ENCODE data around the gene WDSUB1.

Gene WDSUB1

DNA sequence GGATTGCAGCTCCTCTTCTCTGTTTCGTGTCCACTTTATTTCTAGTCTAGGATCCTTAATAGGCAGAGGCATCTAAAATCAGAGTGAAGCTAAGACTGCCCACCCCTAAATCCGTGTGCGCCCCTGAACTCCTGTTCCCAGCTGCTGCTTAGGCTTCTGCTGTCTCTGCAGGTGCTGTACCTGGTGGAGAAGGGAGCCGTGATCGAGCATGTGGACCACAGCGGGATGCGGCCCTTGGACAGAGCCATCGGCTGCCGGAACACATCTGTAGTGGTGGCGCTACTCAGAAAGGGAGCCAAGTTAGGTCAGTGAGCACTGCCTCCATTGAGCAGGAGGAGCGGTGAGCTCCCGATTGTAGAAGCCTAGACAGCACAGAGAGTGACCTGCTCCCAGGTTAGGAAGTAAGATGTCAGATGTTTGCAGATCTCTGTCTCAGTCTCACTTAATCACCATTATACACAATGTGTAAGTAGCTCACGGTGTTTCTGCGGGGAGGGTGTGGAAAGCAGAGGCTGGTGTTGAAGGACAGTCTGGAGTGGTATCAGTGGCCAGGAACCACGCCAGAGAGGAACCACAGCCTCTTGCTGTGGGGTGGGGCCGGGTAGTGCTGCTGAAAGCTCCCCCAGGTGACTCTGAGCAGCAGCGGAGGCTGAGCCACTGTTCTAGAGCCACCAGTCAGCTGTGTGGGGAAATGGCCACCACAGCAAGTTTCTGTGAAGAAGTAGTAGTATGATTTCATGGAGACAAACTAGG, 62.3 kb downstream of the WDSUB1 start:
- DNase-seq (ENCODE audit: low read depth) = no peak

DNA sequence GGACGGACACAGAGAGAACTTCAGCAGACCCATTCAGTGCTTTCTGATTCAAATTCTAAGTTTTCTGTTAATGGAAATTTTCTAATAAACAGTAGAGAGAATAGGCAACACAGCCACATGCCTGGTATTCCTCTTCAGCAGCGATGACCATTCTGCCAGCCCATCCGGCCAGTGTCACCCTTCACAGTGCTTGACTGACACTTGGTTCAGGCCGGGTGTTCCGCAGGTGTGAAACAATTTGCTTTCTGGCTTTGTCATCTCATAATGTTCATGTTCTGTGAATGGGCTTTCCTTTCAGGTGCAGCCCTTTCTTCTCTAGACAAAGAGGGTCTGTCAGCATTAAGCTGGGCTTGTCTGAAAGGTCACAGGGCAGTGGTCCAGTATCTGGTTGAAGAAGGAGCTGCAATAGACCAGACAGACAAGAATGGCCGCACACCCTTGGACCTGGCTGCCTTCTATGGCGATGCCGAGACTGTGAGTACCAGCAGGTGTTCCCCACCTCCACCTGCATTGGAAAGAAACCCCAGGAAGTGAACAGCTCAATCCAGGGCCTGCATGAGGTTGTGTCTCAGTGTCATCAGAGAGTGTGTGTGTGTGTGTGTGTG, 67.0 kb downstream of the WDSUB1 start:
- no peak for DNase-seq (ENCODE audit: low read depth)

DNA sequence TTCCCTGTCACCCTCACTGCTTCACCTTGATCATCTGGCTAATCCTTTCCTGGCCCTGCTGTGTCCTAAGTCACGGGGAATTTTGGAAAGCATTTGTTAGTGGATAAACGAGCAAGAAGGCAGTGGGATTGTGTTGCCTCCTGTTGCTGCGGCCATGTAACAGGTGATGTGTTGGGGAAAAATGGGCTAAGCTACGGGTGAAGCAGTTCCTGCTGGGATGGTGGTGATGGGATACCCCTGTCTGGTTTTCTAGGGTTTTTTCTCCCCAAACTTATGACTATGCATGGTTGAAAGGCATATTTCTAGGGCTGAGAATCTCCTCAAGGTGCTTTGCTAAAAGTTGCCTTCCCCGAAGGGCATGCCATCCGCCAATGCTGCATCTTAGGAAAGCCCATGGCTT, 68.1 kb downstream of the WDSUB1 start:
- DNase-seq (ENCODE audit: low read depth) = no peak

DNA sequence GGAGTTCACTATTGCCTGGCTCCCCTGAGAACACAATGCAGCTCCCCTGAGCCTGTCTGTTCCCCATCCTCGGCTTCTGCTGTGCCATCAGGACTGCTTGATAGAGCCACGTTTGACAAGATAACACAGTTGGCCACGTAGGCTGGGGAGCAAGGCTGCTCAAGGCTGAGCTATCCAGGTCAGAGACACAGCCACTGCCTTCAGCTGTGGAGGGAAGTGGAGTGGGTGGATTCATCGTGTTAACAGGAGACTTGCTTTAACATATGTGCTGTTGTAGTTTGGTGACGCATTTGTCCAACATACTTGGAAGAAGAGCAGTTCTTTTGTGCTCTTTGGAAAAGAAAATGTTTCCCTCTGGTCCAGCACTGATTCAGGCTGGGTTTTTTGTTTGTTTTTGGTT, 68.8 kb downstream of the WDSUB1 start:
- no peak for DNase-seq (ENCODE audit: low read depth)

DNA sequence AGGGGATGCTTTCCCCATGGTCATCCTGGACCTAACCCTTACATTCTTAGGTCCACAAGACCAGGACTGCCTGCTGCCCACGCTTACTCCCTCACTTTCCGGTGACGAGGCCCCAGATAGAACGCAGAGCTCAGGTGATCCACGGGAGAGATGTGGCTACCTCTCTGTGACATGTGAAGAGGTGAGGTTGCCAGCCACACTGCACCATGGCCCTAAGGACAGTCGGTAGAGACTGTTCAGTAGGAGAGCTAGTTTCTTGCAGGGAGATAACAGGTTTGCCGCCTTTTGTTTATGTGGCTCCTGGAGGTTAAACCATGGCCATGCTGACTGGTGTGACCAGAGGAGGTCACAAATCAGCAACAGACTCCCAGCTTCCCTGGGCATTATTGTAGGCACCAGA, 71.4 kb downstream of the WDSUB1 start:
- no peak for DNase-seq (ENCODE audit: low read depth)

DNA sequence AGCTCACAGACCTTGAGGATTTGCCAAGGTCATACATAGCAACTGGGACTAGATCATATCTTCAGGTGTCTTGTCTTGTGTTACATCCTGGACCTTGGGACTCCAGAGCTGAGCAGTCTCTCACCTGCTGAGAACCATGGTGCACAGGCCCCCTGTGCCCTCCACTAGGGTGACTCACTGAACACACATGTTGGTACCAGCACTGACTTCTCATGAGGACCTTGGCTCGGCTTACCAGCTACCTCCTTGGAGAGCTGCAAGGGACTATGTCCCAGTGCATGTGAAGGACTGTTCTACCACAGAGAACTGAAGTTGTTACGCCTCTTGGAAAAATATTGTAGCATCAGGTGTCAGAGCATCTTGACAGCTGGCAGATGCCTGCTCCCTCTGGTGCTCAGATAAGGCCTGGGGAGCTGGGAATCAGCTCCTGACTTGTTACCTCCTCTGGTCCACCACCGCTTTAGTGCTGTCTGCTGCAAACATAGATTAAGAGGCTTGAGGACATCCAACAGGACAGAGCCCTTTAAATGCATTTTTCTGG, 72.1 kb downstream of the WDSUB1 start:
- DNase-seq (ENCODE audit: low read depth) = no peak

DNA sequence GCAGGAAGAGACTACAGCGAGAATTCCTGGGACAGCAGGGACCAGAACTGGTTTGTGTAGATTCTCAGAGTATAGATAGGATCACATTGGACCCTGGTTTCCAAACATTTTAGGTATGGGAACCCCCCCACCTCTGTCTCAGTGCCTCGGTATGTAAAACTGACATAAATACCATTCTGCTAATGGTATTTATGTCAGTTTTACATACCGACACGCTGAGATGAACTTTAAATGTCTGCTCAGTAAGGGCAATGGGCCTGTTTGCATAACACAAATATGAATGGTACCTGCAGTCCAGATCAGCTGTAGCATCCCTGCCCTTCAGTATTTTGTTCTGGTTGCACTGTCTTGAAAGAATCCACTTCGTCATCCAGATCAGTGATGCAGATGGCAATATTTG, 73.2 kb downstream of the WDSUB1 start:
- no peak for DNase-seq (ENCODE audit: low read depth)

DNA sequence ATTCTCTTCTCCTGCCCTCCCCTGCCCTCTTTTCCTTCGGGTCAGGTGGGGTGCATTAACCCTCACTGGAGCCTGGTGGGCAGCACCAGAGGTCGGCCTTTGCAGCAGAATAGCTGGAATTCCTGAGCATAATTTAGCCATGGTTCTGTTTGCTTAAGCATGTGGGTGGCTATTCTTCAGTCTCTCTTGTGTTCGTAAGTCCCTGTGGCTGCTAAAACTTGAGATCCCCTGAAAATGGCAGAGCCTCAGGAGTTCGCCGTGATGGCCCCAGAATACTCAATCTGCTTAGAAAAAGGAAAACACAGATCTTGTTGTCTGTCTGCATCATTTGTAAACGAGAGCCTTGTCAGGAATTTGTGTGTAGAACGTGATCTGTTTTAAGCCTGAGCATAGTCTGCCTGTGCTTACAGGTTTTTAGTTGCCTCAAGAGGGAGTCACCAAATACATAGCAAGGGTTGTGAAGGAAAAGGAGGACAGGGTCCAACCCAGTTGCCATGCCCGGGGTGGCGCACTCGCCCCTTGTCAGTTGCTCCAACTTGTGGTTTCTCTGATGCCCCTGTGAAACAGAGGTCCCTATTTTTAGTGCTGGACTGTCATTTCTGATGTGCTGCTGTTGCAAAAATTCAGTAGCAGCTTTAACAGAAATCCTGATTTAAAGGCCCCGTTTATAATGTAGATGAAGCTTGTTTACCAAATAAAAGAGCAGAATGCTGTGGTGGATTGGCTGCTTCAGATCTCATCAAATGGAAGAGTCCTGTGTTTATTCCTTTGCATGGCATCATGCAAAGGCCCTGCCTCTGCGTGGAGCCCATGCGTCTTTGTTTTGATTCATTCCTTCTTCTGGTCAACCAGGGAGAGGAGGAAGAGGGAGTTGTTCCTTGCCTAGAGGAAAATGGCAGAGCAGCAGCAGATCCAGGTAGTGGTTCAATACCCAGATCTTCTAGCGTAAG, 74.8 kb downstream of the WDSUB1 start:
- DNase-seq (ENCODE audit: low read depth) = no peak

DNA sequence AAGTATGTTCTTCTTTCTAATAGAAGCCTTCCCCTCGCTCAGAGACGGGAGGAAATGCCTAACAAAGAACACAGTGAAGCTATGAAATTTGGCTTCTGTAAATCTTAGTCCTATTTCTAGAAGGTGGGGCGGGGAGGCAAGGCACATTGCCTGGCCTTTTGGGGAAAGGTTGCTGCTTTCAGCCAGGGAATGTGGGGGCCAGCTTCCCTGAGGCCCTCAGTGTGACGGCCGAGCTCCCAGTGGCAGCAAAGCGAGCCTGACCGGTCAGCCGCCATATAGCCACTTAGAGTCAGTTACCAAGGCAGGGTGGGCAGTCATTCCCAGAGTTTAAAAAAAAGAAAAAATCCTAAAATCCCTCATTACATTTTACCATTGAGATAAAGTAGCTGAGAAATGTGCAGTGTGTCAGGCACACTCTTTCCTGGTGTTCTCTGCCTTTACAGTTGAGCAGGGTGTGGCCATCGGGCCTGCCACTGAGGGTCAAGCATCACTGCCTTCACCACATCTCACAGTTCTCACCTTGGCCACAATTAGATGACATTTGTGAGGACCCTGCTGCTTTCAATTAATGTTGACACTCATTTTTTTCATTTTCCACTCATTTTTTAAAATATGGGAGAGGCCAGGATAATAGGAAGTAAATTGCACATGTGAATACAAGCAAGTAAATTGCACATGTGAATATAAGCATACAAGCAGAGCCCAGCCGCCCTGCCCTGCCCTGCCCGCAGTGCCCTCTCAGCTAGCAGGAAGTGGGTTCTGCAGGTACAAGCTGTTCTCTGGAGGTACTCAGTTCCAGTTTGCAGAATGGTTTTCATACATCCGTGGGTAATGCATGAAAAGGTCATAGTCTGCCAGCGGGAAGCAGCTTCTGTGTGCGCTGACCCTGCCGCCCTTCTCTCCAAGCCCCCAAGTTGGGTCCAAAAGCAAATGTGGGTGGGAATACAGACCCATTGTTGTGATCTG, 76.9 kb downstream of the WDSUB1 start:
- DNase-seq (ENCODE audit: low read depth) = no peak

DNA sequence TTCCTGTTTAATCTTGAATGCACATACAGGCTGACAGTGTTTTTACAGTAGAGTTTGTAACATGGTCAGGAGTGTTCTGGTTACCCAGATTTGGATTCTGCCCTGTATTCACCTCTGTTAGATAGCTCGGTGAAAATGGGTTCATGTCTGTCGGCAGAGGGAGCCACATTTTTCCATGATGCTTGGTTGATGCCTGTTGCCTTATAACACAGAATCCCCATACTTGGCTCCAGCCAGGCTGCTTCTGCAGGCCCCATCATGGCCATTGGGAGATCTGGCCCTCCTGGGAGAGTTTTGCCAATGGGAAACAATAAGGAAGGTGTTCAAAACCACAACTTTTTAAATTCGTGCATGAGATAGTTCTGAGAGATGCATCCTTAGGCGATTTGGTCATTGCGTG, 78.1 kb downstream of the WDSUB1 start:
- DNase-seq (ENCODE audit: low read depth) = no peak

DNA sequence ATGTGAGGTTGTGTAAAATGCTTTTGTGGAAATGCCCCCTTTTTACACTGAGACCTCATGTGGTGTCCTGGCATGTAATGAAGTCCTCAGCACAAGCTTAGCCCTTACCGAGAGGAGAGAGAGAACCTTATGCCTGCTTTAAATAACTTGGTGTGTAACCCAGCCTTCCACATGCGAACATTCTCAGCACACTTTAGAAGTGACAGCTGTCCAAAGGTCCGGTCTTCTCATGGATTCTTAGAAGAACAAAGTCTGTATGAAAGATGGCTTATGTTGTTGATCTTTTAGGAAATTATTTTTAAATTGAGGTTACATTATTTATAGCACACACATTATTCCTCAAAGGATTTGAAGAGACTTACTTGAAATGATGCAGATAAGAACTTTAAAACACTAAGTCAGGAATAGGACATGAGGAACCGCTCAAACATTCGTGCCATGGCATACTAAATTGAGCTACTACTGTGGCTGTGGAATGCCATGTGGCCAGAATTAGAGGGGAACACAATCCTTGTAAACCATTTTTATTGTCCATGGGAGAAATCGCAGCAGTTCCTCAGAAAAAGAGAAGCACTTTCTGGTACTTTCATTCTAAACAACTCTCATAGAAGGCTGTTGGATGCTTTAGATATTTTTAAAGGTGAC, 79.6 kb downstream of the WDSUB1 start:
- peak; percentile 38 for DNase-seq (ENCODE audit: low read depth)

DNA sequence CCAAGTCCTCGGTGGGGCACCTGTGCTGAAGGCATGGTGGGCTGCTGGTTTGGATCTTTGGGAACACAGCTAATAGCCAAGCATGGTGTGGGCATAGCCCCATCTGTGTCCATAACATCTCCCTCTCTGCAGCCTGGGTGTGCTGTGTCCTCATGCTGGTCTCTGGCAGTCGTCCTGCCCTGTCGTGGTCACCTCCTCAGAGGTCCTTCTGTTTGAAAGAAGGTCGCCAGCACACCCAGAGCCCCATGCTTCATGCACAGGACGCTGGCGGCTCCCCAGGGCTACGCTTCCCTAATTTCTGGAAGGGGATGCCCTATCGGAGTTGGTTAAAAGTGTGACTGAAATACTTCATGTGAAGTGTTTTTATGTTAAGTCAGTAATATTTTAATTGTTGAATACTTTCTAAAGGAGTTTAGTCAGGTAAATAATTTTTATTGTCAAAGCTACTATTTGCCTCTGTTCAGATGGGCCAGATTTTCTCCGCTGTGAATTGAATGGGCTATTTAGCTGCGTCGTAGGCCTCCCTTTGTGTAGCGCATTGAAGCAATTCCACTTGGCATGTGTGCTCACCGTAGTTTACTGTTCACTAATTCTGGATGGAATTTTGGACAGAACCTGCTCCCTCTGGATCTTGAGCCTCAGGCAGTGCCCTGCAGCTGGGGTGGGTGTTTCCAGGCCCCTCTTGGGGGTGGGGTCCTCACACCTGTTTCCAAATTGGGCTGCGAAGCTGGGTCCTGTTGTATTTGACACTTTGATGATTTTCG, 81.9 kb downstream of the WDSUB1 start:
- no peak for DNase-seq (ENCODE audit: low read depth)

DNA sequence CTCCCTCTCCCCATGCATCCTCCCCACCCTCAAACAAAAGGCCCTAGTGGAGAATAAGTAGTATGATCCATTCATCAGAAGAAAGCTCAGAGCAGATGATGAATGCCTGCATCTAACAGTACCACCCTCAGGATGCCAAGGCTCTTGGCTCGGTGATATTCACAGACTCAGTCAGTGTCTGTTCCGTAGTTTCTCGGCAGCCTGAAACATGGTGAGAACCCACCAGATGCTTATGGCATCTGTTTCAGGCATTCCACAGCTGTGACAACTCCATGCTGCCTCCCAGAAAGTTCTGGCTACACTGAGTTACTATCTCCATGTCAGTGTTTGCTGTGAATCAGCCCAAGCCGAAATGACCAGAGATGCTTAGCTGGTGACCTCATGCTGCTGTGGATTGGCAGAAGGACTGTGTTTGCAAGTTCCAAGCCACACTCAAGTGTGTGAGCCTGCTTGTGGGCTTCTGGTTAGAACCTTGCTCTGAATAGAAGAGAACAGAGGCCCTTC, 83.9 kb downstream of the WDSUB1 start:
- peak; percentile 99 for DNase-seq (ENCODE audit: low read depth)

DNA sequence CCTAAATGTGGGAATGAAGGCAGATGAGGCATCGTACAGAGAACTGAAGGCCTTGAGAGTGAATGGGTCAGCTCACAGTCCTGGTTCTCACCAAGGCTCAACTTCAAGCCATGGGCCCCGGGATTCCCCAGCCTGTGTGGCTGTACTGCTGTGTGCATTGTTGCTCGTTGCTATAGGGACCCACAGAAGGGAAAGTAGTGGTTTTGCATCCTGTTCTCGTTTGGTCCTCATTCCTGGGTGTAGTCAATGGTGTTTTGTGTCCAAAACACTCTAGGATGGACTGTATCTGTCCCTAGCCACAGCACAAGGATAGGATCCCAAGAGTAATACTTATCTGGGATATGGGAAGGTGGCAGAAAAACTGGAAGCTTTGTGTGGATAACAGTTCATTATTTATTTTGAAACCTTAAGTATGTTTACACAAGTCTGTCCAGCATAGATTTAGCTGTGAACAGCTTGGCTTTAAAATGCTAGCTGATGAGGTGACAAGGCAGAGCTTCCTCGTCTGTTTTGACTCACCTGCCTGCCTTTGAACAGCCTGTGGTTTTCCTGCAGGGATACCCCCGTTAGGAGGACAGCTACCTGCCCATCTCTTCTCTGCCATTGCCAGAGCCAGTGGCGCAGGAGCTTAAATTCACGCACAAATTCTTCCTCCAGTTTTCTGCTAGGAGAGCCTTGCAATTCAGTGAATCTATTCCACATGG, 85.0 kb downstream of the WDSUB1 start:
- DNase-seq (ENCODE audit: low read depth) = peak; percentile 21

DNA sequence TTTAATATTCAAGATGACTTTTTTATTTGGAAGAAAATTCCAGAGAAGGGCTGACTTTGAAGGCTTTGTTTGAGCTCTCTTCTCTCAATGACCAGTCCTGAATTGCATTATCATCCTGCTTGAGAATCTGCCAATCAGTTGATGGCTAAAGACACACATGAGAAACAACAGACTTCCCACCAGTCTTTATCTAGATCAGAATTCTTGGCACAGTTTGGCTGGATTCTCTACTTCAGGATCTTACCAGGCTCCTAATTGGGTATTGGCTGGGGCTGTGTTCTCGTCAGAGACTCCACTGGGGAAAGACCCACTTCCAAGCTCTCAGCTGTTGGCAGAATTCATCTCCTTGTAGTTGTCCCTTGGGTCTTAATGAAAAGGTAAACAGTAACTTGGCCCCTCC, 86.0 kb downstream of the WDSUB1 start:
- peak; percentile 29 for DNase-seq (ENCODE audit: low read depth)

DNA sequence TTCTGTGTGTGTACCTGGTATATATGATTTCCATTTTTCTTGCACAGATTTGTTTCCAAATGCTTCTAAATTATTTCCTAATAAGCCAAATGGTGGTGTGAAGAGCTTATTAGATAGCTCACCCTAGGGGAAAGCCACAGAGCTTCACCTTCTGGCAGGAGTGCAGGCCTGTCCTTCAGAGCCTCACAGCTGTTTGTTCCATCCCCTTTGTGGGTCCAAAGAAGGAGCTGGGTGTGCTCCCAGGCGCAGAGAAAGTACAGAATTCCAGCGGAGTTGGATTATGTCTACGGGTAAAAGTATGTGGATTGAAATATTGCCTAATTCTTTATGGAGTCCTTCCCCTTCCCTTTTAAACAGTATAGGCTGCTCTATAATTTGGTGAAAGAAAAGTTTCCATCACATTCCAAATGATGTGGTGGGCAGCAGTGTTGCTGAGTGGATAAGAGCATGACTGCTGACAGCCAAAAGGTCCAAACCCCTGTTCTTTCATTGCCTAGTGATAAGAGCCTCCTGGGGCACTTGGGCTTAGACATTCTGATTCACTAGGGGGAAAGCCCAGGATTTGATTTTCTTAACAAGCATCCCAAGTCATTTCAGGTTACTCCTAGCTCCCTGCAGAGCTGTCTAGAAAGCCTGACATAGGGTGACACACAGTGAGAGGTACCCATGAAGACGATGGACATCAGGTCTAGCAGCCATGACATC, 86.6 kb downstream of the WDSUB1 start:
- DNase-seq (ENCODE audit: low read depth) = no peak

DNA sequence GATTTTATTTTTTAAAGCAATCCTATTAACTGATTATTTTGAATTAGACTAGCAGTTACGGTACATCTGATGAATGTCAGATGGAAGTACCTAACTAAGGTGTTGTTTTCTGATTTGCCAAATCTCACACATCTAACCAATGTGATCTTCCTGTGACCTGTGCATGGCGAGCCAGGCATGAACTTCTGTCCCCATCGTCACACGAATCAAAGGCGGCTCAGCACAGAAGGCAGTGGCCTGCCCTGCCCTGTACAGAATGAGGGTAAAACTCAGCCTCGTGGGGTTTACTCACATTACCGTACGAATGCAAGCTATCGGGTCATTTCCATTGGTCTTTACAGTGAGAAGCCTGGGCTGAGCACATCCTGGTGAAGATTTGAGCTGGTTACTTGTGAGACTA, 87.3 kb downstream of the WDSUB1 start:
- DNase-seq (ENCODE audit: low read depth) = no peak

DNA sequence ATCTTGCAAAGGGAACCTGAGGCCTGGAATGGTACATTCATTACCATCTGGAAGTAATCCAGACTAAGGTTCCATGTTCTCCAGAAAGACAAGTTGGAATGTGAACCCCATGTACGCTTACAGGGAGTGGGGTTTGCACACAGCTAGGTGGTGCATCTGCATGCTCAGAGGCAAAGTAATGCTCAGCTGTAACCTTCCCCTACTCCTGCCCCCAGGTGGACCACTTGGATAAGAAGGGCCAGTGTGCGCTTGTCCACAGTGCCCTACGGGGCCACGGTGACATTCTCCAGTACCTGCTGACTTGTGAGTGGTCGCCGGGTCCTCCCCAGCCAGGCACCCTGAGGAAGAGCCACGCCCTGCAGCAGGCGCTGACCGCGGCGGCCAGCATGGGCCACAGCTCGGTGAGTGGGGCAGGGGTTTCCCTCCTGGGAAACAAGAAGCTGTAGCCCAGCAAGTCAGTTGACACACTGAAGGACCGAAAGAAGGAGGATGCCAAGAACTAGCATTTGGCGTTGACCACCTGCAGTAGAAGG, 90.0 kb downstream of the WDSUB1 start:
- no peak for DNase-seq (ENCODE audit: low read depth)
